ENCODE measurements around the gene HMCN1.

DNA sequence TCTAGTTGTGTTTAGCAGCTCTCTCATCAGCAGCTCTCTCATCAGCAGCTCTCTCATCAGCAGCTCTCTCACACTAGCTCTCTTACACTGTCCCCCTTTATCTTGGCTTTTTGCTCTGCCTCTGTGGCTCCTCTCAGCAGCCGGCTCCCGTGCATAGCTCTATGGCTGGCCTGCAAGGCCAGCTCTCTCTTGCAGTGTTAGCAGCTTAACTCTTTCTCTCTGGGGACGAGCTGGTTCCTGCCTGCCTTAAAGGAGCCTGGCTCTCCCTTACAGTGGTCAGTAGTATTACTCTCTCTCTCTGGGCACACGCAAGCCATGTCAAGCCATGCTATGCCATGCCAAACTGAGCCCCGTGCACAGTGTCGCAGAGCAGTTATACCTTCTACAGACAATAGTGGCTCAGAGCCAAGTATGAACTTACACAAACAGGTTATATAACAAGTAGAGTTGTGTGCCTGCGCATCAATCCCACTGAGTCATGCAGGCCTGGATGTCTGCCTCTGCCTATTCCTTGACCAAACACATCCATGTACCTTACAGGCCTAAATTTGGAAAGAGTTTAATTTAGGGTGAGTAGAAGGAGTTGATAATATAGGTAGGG is 345.0 kb downstream of the HMCN1 start:
- no peak for TF ChIP-seq CTCF (IDR thresholded peaks at IDR 0.05; ENCODE audit: low read length)
- TF ChIP-seq EZH2phosphoT487 (IDR thresholded peaks at IDR 0.05; ENCODE audit: low read length): no peak
